GM21447 (cell line): ENCODE results near the gene RELN.

Experiments used
- ATAC-seq: cut with Tn5 transposase; IDR thresholded peaks from one replicate; pipeline ENCODE4 v1.9.1; 2021; ENCODE audit not compliant: unreplicated experiment

Gene RELN

GRCh38 chr7:103735377-103735776, 254.1 kb downstream of the RELN start:
- no peak for ATAC-seq

GRCh38 chr7:103731169-103731568, 258.3 kb downstream of the RELN start:
- no peak for ATAC-seq

- ATAC-seq = no peak
These were observed 260.4 kb downstream of the RELN start for GRCh38 chr7:103729026-103729425.

- no peak for ATAC-seq
These were observed 261.4 kb downstream of the RELN start for GRCh38 chr7:103727982-103728610.

- ATAC-seq = no peak
These were observed 270.4 kb downstream of the RELN start for GRCh38 chr7:103719070-103719469.

GRCh38 chr7:103718482-103719061, 270.9 kb downstream of the RELN start:
- no peak for ATAC-seq

GRCh38 chr7:103717574-103717973, 271.9 kb downstream of the RELN start:
- no peak for ATAC-seq

GRCh38 chr7:103715376-103716120, 273.9 kb downstream of the RELN start:
- ATAC-seq = no peak

- ATAC-seq = no peak
These were observed 275.0 kb downstream of the RELN start for GRCh38 chr7:103714376-103714927.

GRCh38 chr7:103712991-103713778, 276.3 kb downstream of the RELN start:
- no peak for ATAC-seq

- ATAC-seq = no peak
These were observed 278.0 kb downstream of the RELN start for GRCh38 chr7:103711413-103711812.

- no peak for ATAC-seq
These were observed 279.2 kb downstream of the RELN start for GRCh38 chr7:103710247-103710646.

- no peak for ATAC-seq
These were observed 282.7 kb downstream of the RELN start for GRCh38 chr7:103706805-103707204.

GRCh38 chr7:103705542-103705941, 283.9 kb downstream of the RELN start:
- ATAC-seq = no peak

GRCh38 chr7:103704701-103705100, 284.8 kb downstream of the RELN start:
- ATAC-seq = no peak

- ATAC-seq = no peak
These were observed 286.5 kb downstream of the RELN start for GRCh38 chr7:103702982-103703381.

GRCh38 chr7:103702454-103702853, 287.0 kb downstream of the RELN start:
- ATAC-seq = no peak

GRCh38 chr7:103699032-103699431, 290.4 kb downstream of the RELN start:
- no peak for ATAC-seq

- no peak for ATAC-seq
These were observed 291.4 kb downstream of the RELN start for GRCh38 chr7:103698064-103698463.

GRCh38 chr7:103695521-103695920, 293.9 kb downstream of the RELN start:
- ATAC-seq = no peak

- no peak for ATAC-seq
These were observed 295.2 kb downstream of the RELN start for GRCh38 chr7:103694304-103694703.
